ENCODE data around the gene KIRREL3.

Gene KIRREL3

GRCh38 chr11:127000291-127000968 lies at the start of gene KIRREL3:
Gene KIRREL3 (minus strand): TSS chr11:127000770.
- DNase-seq = no peak

DNA sequence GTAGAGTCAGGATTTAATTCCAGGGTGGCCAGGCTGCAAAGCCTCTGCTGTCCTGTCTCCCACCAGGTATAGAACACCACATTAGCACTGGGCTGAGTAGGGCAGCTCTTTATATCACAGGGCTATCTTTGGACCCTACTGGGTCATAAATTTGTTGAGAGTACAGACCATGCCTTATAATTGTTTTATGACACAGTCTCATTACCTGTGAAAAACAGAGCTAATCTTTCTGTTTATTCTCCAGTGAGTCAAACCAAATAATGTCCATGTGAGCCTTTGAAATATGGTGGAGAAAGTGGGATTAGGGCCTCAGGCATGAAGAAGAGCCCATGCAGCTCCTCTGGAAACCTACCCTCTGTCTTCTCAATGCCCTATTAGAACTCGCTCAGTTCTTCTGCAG lies 49.6 kb upstream of the KIRREL3 start:
- DNase-seq = no peak

GRCh38 chr11:127049486-127049885 lies 48.9 kb upstream of the KIRREL3 start:
- DNase-seq = no peak

GRCh38 chr11:127044535-127044934 lies 44.0 kb upstream of the KIRREL3 start:
- no peak for DNase-seq

- no peak for DNase-seq
These were observed 41.9 kb upstream of the KIRREL3 start for GRCh38 chr11:127042445-127042844.

- no peak for DNase-seq
These were observed 39.0 kb upstream of the KIRREL3 start for GRCh38 chr11:127039591-127039990.

- DNase-seq = no peak
These were observed 37.0 kb upstream of the KIRREL3 start for GRCh38 chr11:127037596-127037995.

DNA sequence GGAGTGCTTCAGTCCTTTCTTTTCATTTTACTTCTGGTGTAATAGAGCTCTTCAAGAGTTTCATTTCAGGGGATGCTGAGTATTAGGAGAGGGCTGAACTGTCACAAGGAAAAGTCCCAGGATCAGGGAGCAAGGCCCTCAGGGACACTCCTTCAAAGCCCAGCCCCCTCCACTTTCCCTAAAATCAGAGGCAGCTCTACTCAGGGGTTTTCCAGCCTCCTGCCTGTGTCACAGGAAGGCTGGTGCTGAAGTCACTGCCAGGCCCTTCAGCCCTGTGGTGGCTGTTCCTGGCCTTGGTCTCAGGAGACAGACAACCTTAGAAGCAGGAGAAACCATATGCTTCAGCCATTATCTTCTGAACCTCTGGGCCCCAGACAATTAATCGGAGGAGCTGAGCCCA lies 36.4 kb upstream of the KIRREL3 start:
- DNase-seq = no peak

- no peak for DNase-seq
These were observed 35.3 kb upstream of the KIRREL3 start for GRCh38 chr11:127035824-127036223.

DNA sequence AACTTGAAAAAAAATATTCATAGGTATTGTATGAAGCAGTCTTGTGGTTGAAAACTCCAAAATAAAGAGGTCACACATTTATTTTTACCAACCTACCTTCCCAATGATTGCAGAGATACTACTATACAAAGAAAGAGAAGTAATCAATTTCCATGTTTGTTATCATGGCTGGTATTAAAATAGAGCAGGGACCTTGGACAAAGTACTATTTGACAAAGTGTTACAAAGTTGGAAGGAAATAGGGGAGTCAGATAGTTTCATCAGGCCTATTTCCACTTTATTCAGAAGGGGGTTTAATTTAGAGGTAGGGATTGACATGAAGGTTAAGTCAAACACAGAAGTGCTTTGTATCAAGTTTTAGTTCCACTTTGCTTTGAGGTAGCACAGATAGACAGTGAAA lies 34.4 kb upstream of the KIRREL3 start:
- DNase-seq = no peak

- no peak for DNase-seq
These were observed 28.1 kb upstream of the KIRREL3 start for GRCh38 chr11:127028648-127029047.

DNA sequence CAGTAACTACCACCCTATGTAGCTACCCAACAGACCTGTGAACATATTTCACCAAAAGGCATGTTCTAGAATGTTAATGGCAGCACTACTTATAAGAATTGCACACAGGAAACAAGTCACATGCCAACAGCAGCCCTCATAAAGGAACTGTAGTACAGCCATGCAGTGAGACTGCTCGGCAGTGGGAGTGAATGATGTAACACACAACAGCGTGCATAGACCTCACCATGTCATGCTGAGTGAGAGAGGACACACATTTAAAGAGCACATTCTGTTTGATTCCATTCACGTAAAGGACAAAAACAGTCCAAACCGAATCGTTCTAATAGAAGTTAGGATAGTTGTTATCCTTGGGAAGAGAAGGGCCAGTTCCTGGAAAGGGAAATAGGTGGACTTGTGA lies 27.2 kb upstream of the KIRREL3 start:
- DNase-seq = no peak

- DNase-seq = no peak
These were observed 26.4 kb upstream of the KIRREL3 start for GRCh38 chr11:127027000-127027399.

DNA sequence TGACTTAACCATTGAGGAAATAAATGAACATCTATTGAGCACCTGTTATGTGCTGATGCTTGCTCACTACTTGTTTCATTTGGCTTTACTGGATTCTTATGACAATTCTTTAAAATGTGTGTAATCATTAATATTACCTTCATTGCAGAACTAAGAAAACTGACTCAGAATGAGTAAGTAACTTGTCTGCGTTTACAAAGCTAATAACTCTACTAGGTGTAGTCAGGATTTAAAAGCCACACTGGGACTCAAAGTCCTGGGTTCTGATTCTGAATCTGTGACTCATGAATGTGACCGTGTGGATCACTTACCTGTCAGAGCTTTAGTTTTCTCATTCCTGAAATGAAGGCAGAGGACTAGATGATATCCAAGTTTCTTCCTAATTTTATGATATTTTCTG lies 23.4 kb upstream of the KIRREL3 start:
- no peak for DNase-seq

- DNase-seq = no peak
These were observed 18.2 kb upstream of the KIRREL3 start for GRCh38 chr11:127018683-127019279.

DNA sequence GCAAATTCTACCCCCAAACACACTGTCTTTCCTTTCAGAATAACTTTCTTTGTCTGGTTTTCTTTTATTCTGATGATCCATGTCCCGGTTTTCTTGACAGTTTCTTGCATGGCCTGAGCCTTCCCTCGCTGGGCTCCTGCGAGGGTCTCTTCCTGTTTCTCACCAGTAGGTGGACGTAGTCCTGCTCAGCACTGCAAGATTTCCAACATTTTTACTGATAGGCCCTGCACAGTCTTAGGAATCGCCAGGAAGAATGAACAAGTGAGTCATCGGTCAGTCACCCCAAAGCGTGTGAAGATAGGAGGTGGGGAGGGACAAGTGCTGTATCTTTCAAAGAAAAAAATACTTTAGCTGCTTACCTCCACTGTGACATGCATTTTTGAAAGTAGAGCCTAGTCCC lies 16.9 kb upstream of the KIRREL3 start:
- no peak for DNase-seq

GRCh38 chr11:127013550-127013949 lies 13.0 kb upstream of the KIRREL3 start:
- no peak for DNase-seq

- no peak for DNase-seq
These were observed 5.7 kb upstream of the KIRREL3 start for GRCh38 chr11:127006311-127006710.

GRCh38 chr11:127003260-127003981 lies 2.9 kb upstream of the KIRREL3 start:
- no peak for DNase-seq

DNA sequence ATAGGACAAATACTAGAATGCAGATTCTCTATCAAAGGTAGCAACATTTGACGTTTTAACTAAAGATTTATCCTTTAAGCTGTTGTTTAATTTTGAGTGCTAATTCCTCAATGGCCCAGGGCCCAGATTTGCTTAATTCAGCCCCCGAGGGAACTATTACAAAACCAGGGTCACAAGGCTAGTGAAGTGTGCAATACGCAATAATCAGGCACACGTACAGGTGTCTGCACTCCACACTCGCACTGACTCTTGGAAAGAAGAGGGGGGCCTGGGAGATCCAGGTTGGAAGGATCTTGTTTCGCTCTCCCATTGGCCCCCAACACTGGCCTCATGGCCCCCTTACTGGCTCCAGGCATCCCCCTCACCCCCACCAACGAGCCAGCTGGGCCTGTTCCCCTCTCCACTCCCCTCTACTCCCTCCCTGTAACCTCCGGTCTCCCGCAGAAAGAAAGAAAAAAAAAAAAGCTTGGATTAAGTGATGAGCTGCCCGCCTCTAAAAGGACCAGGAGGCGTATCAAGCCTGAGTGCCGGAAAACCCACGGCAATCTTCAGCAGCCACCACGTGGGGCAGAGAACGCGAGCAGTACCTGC lies 2.2 kb upstream of the KIRREL3 start:
- no peak for DNase-seq

DNA sequence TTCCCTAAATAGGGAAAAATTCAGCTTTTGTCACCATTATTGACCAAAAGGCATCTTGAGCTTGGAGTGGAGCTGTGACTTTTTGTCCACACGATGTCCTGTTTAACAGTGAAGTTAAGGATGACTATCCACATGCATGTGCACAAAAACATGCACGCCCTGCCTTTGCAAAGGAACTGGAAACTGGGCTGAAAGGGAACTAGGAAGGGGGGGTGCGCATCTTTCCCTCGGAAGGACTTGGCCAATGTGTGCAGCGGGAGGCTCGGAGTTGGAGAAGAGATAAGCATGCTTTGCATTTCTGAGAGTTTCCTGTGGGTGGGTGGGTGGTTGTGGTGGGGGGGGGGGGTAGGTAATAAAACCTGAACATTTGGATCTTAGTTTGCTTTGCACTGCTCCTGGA lies 411 bp upstream of the KIRREL3 start:
- no peak for DNase-seq

DNA sequence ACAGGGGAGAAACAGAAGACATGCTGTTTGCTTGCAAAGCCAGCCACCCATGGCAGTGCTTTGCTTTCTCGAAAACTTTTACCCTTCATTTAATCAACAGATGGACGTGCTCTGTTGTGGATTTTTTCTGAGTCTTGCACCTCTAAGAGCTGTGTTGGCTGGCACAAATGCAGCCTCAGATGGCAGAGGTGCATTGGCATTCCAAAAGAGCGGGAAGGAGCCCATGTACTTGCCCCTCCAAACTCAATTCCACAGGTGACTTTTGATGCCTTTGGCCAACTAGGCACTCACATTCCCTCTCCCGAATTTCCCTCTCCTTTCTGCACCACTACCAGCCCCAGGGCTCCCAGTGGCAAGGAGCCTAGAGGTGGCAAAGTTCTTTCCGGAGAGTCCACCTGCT lies 1.2 kb downstream of the KIRREL3 start:
- DNase-seq = no peak

DNA sequence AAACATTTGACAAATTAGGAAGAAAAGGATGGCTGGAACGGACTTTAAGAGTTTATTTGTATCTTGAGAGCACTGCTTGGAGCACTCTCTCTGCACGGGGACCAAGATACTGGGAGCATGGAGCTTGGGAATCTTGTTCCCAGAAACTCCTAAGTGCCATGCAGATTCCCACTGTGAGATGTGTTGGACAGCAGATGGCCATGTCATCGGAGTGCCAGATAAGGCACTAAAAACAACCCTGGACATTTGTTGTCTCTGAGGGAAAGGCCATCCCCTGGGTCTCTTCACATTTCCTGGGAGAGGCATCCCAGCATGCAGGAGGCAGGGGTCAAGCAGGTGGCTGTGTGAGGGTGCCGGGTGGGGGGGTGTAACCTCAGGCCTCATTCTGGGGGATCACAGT lies 2.9 kb downstream of the KIRREL3 start:
- DNase-seq = no peak

DNA sequence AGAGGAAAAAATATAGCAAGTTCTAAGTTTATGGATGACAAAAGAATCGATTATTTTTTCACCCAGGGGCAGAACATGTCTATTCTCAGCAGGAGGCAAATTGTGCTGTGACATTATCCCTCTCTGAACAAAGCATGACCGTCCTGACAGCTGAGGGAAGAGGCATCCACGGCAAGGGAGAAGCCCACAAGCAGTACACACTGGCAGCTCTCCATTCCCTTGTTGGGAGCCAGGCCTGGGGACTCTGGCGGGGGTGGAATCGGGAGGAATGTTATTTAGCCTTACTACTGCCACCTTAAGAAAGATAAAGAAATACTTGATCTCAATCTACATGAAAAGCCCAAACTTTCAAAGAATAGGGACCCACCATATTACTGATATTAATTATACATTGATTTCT lies 3.4 kb downstream of the KIRREL3 start:
- no peak for DNase-seq

All from AML-193 (cell line).